ENCODE measurements around the gene CACNA1G. TPM values are rescaled to one million over a fixed set of nuclear protein-coding genes. Genes with fewer than 3 reads are reported as not detected.

Gene CACNA1G
- total RNA-seq, 1 donor from 2014 or later, result 4.9 TPM

- intact Hi-C loops (cut with DNase I), result no loop called here
- Histone ChIP-seq H3K4me1 (peaks cover 40% of the 10 kb centered on the region), H3K4me3 (no peak overlapping the region), H3K27ac (no peak overlapping the region), H3K27me3 (no peaks in the 10 kb centered on the region), H3K9me3 (no peaks in the 10 kb centered on the region), H3K36me3 (no peaks in the 10 kb centered on the region)
- DNase-seq (ENCODE audit: extremely low spot score in 2 of 2), result no peak
- TF ChIP-seq CTCF (IDR thresholded peaks at IDR 0.05) (no peak), POLR2AphosphoS5 (IDR thresholded peaks at IDR 0.05; ENCODE audit: insufficient read depth in 1 of 2, low read depth in 1 of 2) (no peak), POLR2A (IDR thresholded peaks at IDR 0.05) (no peak)
These were observed 82.5 kb downstream of the CACNA1G start for GRCh38 chr17:50642722-50643656.

- no peaks in the 10 kb centered on the region for H3K9me3 ChIP-seq
- no peak for DNase-seq (ENCODE audit: extremely low spot score in 2 of 2)
- intact Hi-C loops (cut with DNase I), result no loop called here
- TF ChIP-seq POLR2A (IDR thresholded peaks at IDR 0.05) (no peak), CTCF (IDR thresholded peaks at IDR 0.05) (no peak), POLR2AphosphoS5 (IDR thresholded peaks at IDR 0.05; ENCODE audit: insufficient read depth in 1 of 2, low read depth in 1 of 2) (no peak)
- no peak overlapping the region for H3K4me3 ChIP-seq
- no peak overlapping the region for H3K27ac ChIP-seq
- H3K27me3 ChIP-seq, result no peaks in the 10 kb centered on the region
- H3K4me1 ChIP-seq, result peaks cover 11% of the 10 kb centered on the region
- no peaks in the 10 kb centered on the region for H3K36me3 ChIP-seq
These were observed 85.5 kb downstream of the CACNA1G start for GRCh38 chr17:50645748-50646682.

DNA sequence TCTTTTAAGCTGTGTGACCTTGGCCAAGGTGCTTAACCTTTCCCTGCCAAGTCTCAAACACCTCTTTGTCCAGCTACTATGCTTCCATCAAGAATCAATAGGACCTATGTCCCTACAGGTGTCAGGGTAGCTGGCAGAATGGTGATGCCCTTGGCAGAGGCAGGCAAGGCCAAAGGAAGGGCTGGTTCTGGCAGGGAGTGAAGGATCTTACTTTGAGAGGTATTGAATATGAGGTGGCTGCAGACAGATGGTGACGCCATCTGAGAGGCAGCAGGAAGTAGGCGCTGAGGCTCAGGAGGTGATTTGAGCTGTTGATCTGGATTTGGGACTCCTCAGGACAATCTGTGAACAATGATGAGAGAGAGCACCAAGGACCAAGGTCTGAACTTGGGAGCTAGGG is 86.7 kb downstream of the CACNA1G start:
- no peaks in the 10 kb centered on the region for H3K36me3 ChIP-seq
- H3K27ac ChIP-seq, result no peak overlapping the region
- H3K9me3 ChIP-seq, result no peaks in the 10 kb centered on the region
- H3K4me3 ChIP-seq, result no peak overlapping the region
- TF ChIP-seq CTCF (IDR thresholded peaks at IDR 0.05) (no peak), POLR2A (IDR thresholded peaks at IDR 0.05) (no peak), POLR2AphosphoS5 (IDR thresholded peaks at IDR 0.05; ENCODE audit: insufficient read depth in 1 of 2, low read depth in 1 of 2) (no peak)
- H3K27me3 ChIP-seq, result no peaks in the 10 kb centered on the region
- DNase-seq (ENCODE audit: extremely low spot score in 2 of 2), result no peak
- H3K4me1 ChIP-seq, result peaks cover 6% of the 10 kb centered on the region
- intact Hi-C loops (cut with DNase I), result no loop called here

DNA sequence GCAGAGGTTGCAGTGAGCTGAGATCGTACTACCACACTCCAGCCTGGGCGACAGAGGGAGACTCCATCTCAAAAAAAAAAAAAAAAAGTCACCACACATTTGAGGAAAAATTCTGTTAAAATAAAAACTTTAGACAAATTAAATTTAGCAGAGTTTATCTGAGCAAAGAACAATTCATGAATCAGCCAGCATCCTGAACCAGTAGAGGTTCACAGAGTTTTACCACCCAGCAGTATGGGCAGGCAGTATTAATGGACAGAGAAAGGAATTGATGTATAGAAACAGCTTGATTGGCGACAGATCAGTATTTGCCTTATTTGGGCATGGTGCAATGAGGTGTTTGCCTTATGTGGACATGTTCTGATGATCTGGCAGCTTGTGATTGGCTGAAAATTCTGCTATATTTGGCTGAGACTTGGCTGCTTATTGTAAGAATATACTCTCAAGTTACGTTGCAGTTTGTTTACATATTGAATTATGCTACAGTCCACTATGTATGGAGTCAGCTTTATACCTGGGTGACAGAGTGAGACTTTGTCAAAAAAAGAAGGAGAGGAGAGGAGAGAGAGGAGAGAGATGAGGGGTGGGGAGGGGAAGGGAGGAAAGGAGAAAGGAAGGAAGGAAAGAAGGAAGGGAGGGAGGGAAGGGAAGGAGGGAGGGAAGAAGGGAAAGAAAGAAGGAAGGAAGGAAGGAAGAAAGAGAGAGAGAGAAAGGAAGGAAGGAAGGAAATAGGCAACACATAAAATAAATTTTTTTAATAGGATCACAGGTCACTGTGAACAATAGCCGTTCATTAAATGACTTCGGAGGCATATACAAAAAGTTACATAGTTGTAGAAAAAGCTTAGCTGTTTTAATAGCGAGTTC is 88.8 kb downstream of the CACNA1G start:
- TF ChIP-seq POLR2A (IDR thresholded peaks at IDR 0.05) (no peak), CTCF (IDR thresholded peaks at IDR 0.05) (no peak), POLR2AphosphoS5 (IDR thresholded peaks at IDR 0.05; ENCODE audit: insufficient read depth in 1 of 2, low read depth in 1 of 2) (no peak)
- no peak overlapping the region for H3K4me3 ChIP-seq
- H3K36me3 ChIP-seq, result no peaks in the 10 kb centered on the region
- intact Hi-C loops (cut with DNase I), result no loop called here
- DNase-seq (ENCODE audit: extremely low spot score in 2 of 2), result no peak
- H3K27ac ChIP-seq, result no peak overlapping the region
- no peaks in the 10 kb centered on the region for H3K27me3 ChIP-seq
- no peaks in the 10 kb centered on the region for H3K4me1 ChIP-seq
- H3K9me3 ChIP-seq, result no peaks in the 10 kb centered on the region

Measured in vagina (tissue), 2 donors.